Measurements from ENCODE around the gene NOC2L.
A peak's percentile ranks its signal among the peaks of the same experiment; 100 is the strongest.
"Not testable (repeated sequence)": the region's sequence is repeated elsewhere in the genome, so short reads cannot be mapped to it uniquely, and the experiment has no call there.

NOC2L gene

DNA sequence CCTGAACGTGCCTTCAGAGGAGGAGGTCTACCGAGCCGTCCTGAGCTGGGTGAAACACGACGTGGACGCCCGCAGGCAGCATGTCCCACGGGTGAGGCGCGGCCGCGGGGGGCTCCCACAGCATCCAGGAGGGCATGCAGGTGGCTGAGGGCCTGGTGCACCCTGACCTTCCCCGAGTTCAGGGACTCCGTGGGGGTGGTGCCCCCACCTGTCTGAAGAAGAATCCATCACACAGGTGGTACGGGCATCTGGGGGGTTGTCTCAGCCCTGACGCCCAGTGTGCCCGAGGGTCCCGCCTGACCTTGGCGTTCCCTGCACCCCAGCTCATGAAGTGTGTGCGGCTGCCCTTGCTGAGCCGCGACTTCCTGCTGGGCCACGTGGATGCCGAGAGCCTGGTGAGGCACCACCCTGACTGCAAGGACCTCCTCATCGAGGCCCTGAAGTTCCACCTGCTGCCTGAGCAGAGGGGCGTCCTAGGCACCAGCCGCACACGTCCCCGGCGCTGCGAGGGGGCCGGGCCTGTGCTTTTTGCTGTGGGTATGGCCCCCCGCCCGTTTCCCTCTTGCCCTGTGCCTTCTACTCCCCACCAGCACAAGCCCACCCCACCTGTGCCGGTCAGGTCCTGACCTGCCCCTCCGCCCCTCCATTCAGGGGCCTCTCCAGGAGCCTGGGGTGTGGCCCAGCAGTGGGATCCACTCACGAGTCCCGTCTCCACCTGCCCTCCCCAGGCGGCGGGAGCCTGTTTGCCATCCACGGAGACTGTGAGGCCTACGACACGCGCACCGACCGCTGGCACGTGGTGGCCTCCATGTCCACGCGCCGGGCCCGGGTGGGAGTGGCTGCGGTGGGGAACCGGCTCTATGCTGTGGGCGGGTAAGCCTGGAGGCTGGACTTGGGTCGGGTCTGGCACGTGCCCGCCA, 3.6 kb upstream of the NOC2L start:
- no peak for DNase-seq (ENCODE audit: low read depth)

DNA sequence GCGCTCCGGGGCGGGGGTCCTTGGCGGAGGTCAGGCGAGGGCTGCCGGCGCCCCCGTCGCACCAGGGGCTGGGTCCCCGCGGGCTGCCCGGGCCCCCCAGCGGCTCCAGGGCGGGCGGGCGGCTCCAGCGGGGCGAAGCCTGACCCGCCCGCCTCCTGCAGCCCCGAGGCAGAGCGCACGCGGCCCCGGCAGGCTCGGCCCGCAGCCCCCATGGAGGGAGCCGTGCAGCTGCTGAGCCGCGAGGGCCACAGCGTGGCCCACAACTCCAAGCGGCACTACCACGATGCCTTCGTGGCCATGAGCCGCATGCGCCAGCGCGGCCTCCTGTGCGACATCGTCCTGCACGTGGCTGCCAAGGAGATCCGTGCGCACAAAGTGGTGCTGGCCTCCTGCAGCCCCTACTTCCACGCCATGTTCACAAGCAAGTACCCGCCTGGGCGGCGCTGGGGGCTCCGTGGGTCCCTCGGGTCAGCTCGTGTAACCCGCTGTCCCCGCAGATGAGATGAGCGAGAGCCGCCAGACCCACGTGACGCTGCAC, 2.1 kb upstream of the NOC2L start:
- no peak for DNase-seq (ENCODE audit: low read depth)

DNA sequence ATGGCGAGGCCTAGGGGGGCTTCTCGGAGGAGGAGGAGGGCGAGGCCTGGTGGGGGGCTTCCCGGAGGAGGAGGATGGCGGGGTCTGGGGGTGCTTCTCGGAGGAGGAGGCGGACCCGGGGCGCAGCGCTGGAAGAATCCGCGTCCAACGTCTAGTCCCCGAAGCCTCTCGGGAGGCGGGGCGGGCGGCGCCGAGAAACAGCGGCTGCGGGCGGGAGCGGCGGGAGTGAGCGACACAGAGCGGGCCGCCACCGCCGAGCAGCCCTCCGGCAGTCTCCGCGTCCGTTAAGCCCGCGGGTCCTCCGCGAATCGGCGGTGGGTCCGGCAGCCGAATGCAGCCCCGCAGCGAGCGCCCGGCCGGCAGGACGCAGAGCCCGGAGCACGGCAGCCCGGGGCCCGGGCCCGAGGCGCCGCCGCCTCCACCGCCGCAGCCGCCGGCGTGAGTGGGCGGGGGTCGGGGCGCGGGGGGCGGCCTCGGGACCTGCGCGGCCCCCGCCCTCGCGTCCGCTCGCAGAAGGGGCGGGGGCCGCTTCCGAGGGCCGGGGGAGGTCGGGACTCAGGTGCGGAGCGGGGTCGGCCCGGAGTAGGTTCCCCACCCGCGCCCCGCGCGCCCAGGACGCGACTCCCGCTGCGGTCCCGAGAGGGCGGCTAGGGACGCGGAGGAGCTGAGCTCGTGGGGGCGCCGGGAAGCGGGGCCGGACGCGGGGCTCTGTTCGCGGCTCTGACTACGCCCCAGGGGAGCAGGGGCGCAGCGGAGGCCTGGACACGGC, 1.5 kb upstream of the NOC2L start, which contains the start of gene KLHL17:
Gene KLHL17 (plus strand): TSS at position 222 of the 769 bp plus-strand sequence. CDS start 110 bp downstream, at position 332.
- DNase-seq (ENCODE audit: low read depth), result peak; percentile 84

DNA sequence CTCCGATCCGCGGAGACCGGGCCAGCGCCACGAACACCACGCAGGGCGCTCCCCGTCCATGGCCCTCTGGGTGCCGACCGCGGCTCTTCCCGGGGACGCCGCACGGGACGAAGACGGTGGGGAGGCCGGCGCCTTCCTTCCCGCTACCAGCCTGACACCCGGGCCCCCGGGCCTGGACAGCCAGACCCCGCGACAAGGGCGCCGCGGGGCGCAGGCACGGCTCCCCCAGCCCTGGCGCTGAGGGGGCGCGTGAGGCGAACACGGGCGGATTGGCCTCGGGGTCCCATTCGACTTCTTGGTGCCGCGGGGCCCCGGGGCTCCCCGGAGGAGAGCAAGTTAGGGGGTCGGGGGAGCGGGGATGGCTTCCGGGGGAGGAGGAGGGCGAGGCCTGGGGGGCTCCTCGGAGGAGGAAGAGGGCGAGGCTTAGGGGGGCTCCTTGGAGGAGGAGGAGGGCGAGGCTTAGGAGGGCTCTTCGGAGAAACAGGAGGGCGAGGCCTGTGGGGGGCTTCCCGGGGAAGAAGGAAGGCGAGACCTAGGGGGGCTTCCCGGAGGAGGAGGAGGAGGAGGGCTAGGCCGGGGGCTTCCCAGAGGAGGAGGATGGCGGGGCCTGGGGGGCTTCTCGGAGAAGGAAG, 791 bp upstream of the NOC2L start:
- no peak for DNase-seq (ENCODE audit: low read depth)

DNA sequence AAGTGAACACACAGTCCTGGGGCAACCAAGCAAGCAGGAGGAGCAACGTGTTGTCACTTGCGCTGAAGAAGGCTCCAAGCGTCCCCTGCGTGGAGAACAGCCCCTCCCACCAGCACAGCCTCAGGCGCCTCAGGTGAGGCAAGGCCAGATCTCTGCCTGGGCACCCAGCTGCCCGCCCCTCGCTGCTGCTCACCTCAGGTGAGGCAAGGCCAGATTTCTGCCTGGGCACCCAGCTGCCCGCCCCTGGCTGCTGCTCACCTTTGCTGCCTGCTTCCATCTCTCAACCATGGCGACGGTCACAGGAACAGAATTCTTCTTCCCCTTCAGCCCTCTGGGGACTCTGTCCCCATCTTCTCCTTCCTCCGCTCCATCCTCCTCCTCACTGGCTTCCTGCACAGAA, 2.4 kb downstream of the NOC2L start:
- DNase-seq (ENCODE audit: low read depth), result no peak

DNA sequence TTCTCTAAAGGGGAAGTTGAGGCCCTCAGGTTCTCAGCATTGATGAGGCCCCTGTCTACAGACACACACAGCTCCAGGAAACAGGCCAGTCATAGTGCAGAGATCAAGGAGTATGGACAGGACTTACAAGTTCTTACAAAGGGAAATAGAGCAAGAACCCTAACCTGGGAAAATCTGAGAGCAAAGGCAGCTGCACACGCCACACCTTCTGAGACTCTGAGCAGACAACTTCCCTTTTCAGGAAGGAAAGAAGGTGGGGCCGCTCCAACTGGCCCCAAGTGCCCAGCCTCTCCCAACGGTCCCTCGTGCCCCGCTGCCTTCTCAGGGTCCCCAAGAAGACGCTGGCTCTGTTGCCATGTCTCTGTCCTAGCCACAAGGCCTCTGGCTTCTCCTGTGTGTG, 3.6 kb downstream of the NOC2L start:
- DNase-seq (ENCODE audit: low read depth), result no peak

DNA sequence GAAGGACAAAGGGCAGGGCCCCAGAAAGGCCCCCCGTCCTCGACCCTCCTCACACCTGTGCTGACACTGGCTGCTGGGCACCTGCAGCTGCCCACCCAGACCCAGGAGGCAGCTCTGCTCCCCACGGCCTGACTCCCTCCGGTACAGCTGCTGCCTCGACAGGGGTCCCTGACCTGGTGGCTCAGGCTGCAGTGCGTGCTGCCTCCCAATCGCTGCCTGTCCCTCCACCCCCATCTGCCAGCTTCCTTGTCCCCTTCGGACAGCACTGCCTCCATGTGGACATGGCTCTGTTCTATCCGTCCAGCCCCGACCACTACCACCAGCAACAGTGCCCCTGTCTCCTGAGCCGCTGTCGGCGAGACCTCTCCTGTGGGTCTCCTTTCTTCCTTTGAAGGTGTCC, 4.1 kb downstream of the NOC2L start:
- no peak for DNase-seq (ENCODE audit: low read depth)

DNA sequence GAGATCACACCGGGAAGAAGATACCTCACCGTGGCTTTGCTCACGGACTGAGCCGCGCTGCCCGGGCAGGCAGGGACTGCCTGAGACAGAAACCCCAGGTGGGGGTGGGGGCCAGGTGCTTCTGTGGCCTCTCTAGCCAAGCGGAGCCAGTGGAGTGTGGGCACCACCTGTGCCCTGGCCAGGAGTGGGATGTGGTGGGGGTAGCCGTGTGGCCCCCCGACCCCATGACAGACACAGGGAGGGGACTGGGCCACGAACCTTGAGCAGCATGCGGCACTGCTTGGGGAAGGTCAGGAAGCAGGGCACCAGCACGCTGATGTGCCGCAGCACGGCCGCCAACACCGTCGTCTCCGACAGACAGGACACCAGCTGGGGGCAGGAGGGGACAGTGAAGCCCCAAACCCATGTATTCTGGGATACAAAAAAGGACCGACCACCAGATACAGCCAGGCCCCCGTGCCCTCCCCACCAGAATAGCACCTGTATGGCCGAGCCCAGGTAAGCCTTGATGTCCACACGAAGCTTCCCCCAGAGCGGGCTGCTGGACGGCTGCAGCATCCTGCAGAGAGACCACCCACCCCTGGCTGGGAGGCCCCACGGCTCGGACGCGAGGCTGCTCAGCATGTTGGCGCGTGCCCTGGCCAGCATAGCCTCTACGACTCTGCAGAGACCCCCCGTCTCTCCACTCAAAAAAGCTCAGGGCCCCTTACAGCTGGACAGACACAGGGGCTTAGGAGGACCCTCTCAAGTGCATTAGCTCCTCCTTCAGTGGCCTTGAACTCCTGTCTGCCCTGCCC, 5.3 kb downstream of the NOC2L start:
- DNase-seq (ENCODE audit: low read depth), result no peak

DNA sequence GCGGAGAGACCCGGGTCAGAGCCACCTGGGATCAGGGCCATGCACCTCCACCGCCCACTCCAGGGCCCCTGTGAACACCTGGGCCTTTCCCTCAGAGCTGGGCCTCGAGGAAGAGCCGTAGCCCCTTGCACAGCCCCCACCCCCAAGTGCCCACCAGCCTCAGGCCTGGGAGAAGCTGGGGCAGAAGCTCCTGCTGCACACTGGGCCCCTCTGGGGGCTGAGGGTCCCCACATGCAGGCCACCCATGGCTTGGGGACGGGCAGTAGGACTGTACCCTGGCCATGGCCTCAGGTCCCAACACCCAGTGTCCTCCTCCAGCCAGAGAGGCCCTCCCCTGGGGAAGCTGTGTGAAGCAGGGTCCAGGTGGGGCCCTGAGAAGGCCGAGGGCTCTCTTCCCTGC, 6.5 kb downstream of the NOC2L start:
- no peak for DNase-seq (ENCODE audit: low read depth)

DNA sequence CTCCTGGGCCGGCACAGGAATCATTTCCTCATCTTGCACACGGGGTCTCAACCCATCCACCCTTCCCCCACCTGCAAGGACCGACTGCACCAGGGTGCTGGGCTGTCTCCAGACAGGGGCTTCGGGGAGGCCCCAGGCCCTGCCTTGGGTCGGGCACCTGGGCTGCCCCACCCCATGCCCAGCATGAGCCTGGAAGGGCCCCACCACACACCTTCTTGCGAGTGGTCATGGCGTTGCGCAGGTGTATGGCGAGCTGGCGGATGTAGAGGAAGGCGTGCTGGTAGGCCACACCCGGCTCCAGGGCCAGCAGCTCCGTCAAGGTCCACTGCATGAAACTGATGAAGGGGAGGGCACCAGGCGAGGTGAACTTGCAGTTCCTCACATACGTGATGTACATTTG, 6.9 kb downstream of the NOC2L start:
- DNase-seq (ENCODE audit: low read depth), result no peak

DNA sequence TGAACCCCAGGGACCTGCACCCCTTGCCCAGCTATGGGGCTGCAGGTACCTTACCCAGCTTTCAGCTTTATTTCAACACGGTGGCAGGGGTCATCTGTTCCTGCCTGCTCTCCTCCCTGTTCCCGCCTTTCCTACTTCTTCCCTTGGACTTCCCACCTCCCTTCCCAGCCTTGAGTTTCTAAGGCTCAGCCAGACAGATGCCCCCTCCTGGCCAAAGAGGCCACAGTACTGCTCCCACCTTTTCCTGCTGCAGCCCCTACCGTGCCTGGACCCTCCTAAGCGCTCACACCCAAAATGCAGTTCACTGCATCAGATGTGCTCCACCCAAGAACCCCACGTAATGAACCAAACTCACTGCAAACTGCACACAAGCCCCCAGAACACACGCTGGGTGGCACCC, 7.7 kb downstream of the NOC2L start:
- DNase-seq (ENCODE audit: low read depth), result no peak

DNA sequence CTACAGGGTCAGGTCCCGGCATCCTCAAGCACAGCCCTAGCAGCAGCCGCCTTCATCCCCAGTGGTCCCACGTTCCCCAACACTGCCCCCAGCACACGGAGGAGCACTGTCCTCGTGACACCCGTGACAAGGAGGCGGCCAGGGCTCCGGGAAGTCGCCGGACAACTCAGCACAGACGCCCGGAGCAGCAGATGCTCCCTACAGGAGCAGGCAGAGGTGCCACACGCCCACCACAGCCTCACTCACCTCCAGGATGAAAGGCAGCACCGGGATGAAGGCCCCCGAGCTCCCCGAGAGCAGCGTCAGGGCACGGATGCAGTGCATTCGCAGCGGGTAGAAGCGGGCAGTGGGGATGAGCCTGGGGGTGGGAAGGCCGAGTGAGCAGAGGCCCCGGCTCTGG, 8.2 kb downstream of the NOC2L start:
- no peak for DNase-seq (ENCODE audit: low read depth)

DNA sequence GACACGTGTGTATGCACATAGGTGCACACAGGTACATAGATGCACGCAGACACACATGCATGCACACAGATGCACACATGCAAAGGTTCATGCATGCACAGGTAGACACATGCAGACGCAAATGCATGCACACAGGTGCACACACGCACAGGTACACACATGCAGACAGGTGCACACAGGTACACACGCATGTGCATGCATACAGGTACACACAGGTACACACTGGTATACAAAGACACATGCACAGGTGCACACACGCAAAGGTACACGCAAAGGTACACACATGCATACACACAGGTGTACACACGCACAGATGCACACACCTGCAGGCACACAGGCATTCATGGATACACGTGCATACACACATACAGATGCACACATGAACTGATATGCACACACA, 8.8 kb downstream of the NOC2L start:
- no peak for DNase-seq (ENCODE audit: low read depth)

DNA sequence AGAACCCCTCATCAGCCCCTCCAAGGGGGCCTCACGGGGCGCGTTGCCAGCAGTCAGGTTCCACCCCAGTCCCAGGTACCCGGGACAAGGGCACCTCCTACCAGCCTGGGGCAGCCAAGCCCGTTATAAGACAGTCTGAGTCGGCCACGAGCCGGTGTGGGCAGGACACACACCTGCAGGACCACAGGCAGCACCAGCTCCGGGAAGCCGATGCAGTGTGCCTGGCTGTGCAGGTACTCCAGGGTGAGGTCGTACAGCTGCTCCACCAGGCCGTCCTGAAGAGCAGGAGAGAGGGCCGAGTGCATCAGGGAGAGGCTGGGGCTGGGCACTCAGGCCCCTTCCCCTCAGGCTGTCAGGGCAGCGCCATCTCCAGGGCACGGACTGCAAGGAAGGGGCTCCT, 11.1 kb downstream of the NOC2L start:
- DNase-seq (ENCODE audit: low read depth), result no peak

DNA sequence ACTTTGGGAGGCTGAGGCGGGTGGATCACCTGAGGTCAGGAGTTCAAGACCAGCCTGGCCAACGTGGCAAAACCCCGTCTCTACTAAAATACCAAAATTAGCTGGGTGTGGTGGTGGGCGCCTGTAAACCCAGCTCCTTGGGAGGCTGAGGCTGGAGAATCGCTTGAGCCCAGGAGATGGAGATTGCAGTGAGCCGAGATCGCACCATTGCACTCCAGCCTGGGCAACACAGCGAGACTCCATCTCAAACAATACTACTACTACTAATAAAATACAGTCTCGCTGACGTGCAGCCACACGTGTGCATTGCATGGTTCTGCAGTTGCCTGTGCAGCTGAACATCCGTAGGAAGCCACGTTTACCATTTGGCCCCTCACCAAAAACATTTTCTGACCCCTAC, 12.2 kb downstream of the NOC2L start:
- not testable (repeated sequence) for DNase-seq (ENCODE audit: low read depth)

DNA sequence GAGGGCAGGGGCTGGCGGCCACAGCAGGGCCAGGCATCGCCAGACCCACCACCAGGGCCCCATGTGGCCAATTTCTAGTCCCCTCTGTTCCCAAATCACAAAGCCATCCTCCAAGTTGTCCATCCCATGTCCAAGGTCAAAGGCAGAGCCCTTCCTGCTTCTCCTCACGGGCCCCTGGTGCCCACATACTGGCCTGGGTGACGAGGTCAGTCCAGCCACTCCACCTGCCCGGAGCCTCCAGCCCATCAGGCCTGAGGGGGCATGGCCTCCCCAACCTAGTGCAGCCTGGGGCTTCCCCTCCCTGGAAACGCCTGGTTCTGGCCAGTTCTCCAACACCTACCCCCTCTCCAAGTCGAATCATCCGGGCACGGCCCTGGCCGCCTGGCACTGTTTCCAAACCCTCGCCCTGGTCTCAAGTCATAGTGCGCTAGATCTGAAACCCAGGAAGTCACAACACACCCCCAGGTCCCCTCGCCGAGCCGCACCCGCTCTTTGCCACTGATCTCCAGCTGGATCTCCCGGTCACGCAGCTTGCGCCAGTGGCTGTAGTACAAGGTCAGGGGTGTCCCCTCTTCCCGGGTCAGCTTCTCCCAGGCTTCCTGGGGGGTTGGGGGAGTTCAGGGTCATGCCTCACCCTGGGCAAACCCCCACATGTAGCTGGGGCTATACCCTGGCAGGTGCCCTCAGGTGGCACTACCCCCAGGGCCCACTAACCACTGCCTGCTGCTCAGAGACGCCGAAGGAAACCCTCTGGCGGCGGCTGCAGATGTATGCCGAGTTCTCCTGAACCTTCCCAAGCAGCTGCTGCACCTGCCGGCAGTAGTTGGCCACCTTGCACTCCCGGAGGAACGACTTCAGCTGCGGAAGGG, 13.1 kb downstream of the NOC2L start:
- no peak for DNase-seq (ENCODE audit: low read depth)

DNA sequence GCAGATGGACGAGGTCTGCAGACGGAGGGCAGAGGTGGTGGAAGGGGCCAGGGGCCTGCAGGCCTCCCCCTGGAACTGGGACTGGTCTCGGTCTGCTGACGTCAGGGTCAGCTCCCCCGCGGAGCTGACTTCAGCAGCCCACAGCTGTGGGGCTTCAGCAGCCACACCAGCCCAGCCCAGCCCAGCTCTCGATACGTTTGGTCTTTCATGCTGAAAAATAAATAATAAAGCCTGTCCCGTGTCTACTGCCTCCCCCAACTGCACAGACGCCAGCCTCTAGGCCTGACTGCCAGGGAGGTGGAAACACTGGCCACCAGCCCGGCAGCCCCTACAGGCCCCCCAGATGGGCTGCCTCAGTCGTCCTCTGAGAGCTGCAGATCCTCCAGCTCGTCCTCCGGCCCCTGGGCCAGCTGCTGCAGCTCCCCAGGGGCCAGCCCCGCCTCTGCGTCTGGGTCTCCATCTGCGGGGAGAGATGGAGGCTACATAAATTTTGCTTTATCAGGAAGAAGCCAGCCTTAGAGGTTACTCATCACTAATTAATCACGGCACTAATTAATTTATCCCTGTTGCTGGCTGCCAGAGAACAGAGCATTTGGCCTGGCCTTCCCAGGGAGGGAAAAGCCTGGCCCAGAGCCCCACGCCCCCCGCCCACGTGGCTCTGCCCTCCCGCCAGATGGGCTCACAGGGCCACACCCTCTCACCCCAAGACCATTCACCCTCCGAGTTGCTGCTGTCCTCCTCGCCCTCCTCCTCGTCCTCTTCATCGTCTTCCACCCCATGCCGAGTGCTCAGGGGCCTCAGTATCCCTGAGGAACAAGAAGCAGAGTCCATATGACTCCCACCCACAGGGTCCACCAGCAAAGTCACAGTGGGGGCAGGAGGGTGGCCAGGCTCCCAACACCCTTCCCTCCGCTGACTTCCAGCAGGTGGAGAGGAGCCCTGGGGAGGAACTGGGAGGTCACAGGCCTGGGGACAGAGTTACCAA, 14.4 kb downstream of the NOC2L start:
- DNase-seq (ENCODE audit: low read depth), result no peak

DNA sequence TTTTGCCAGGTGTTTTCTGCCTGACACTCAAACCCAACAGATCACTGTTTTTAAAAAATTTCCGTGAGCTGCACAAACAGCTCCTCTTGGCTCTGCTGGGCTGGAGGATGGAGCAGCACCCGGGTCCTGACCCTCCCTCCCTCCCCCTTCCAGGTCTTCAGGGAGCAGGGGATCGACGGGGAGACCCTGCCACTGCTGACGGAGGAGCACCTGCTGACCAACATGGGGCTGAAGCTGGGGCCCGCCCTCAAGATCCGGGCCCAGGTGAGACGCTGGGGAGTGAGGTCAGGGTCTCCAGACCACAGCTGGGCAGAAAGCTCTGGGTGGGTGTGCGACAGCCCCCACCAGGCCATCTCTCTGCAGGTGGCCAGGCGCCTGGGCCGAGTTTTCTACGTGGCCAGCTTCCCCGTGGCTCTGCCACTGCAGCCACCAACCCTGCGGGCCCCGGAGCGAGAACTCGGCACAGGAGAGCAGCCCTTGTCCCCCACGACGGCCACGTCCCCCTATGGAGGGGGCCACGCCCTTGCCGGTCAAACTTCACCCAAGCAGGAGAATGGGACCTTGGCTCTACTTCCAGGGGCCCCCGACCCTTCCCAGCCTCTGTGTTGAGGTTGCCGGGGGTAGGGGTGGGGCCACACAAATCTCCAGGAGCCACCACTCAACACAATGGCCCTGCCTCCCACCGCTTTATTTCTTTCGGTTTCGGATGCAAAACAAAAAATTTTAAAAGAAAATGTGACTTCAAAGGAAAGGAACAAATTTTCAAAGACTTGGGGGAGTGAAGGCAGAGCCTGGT, 15.3 kb downstream of the NOC2L start:
- DNase-seq (ENCODE audit: low read depth), result no peak
